ENCODE results near the gene CAMTA1.

- TF ChIP-seq POLR2A (IDR thresholded peaks at IDR 0.05; ENCODE audit: low read length) (no peak), GATA1 (IDR thresholded peaks at IDR 0.05; ENCODE audit: low read depth, low read length) (no peak)
Measured at GRCh38 chr1:7705908-7706216, 920.6 kb downstream of the CAMTA1 start.

Measured in erythroblast (primary cell).